Measurements from ENCODE around the gene ANGPTL2. TPM values are rescaled to one million over a fixed set of nuclear protein-coding genes. Genes with fewer than 3 reads are reported as not detected.

ANGPTL2 gene
- total and polyA plus RNA-seq, 7 donors, result 8.9 to 208 (median 15.0) TPM

DNA sequence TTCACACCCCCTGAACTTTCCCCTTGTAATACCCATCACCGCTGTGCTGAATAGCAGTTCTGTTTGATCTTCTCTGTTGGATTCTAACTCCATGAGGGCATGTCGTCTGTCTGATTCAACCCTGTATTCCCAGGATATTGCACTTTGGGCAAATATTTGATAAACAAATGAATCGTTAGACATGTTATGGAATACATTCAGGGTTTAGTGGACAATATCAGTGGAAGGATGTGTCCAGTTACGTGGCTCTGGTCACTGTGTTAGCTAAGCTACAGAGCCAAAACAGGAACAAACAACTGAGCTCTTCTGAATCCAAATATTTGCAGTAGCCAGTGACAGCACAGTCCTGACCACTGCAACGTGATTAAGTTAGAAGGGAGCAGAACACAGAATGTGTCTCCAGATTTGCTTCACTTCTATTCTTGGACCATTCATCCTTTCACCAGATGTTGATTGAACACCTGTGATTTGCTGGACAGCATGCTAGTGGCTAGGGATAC, 13.2 kb downstream of the ANGPTL2 start:
- Histone ChIP-seq H3K4me3 (no peak overlapping the region), H3K36me3 (ENCODE audit: insufficient read depth in 1 of 2, low read depth in 1 of 2) (peaks cover 0 to 51% of the 10 kb centered on the region in 2 donors), H3K4me1 (peaks cover 40% of the 10 kb centered on the region), H3K9me3 (no peaks in the 10 kb centered on the region), H3K27me3 (ENCODE audit: insufficient read depth in 3 of 3, low read length in 2 of 3) (no peaks in the 10 kb centered on the region), H3K27ac (peak overlapping the region; percentile 41)
- TF ChIP-seq, protein P1, sequence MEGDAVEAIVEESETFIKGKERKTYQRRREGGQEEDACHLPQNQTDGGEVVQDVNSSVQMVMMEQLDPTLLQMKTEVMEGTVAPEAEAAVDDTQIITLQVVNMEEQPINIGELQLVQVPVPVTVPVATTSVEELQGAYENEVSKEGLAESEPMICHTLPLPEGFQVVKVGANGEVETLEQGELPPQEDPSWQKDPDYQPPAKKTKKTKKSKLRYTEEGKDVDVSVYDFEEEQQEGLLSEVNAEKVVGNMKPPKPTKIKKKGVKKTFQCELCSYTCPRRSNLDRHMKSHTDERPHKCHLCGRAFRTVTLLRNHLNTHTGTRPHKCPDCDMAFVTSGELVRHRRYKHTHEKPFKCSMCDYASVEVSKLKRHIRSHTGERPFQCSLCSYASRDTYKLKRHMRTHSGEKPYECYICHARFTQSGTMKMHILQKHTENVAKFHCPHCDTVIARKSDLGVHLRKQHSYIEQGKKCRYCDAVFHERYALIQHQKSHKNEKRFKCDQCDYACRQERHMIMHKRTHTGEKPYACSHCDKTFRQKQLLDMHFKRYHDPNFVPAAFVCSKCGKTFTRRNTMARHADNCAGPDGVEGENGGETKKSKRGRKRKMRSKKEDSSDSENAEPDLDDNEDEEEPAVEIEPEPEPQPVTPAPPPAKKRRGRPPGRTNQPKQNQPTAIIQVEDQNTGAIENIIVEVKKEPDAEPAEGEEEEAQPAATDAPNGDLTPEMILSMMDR (IDR thresholded peaks at IDR 0.05), result no peak
- 60 to 71% (median 63%) methylated on average over 5 of the region's 5 CpGs for WGBS, 3 donors
- intact Hi-C loops (cut with DNase I), result loop anchor here in 1 of 2 donors (5.0 kb wide), 1 partner anchor 122 kb away; no protein-coding TSS in a partner anchor
- ATAC-seq, result peak in 2 of 4 donors; percentile 5 to 10
- DNase-seq, result no peak

DNA sequence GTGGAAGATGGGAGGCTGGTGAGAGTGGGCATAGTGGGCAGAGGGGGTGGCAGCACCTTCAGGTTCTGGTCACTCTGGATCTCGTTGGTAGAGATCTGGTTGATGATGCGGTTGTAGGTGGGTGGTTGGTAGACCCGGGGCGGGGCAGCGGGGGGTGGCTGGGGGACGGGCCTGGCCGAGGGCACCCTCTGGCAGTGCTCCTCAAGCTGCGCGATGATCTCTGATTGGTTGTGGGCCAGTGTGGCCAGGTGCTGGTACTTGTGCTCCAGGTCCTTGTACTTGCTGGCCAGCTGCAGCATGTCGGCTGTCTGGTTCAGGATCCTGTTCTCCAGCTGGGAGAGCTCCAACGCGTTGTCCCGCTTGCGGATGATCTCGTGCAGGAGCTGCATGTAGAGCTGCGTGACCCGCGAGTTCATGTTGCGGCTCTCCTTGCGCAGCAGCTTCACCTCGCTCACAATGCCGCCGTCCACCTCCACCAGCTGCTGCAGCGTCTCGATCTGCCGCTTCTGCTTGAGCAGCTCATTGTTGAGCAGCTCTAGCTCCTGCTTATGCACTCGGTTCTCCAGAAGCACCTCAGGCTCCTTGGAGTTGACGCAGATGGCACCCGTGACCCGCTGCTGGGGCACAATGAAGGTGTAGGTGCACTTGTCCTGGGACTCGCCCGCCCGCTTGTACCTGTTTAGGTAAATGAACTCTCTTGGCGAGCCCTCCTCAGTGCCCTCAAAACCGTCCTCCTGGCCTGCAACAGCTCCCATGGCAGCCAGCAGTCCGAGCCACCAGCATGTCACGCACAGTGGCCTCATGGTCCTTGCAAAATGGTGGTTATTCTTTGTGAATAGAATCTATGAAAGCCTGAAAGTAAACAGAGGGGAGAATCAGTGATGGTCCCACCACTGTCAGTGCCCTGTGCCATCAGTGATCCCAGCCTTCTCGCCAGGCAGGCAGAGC, 14.2 kb downstream of the ANGPTL2 start:
- Histone ChIP-seq H3K36me3 (ENCODE audit: insufficient read depth in 1 of 2, low read depth in 1 of 2) (peaks cover 0 to 62% of the 10 kb centered on the region in 2 donors), H3K27ac (peak overlapping the region; percentile 23), H3K4me1 (peaks cover 33% of the 10 kb centered on the region), H3K27me3 (ENCODE audit: insufficient read depth in 3 of 3, low read length in 2 of 3) (no peaks in the 10 kb centered on the region), H3K9me3 (no peaks in the 10 kb centered on the region), H3K4me3 (no peak overlapping the region)
- WGBS, 3 donors, result 59 to 73% (median 60%) methylated on average over 38 of the region's 38 CpGs
- ATAC-seq (peak; percentile 32 to 55 (median 50)), DNase-seq (no peak)
- intact Hi-C loops (cut with DNase I), result loop anchor here in 1 of 2 donors (5.0 kb wide), 1 partner anchor 121 kb away; no protein-coding TSS in a partner anchor
- TF ChIP-seq, protein P1 (IDR thresholded peaks at IDR 0.05), result no peak

DNA sequence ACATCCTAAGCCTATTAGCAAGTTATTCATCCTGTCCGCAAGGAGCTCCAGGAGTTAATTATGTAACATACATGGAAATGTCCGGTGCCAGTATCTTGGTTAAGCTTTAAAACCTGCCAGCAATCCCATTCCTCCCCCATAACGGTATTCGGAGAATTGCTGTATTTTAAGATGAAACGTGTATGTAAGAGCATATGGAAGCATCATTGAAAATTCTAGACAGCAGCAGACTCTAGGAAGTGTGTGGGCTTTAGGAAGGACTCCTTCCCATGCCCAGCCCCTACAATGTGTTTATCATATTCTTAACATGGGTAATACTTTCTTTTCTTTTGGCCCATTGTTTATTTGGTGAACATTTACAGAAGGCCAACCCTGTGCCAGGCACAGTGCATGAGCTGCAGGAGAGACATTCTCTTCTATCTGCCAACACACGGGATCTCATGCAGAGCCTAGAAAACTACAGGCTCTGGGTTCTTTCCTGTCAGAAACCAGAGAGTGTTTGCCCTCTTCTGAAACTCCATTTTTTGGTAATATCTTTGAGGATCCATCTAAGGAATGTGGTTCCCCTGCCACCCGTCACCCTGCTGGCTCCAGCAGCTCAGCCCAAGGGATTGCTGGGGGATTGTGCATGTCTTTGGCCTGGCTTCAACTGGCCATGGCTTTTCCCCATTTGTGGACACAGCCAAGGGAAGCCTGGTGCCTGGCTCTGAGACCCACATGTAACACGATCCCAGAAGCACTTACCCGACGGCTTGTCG, 15.1 kb downstream of the ANGPTL2 start:
- intact Hi-C loops (cut with DNase I), result loop anchor here in 1 of 2 donors (5.0 kb wide), 1 partner anchor 120 kb away; no protein-coding TSS in a partner anchor
- TF ChIP-seq, protein P1 (IDR thresholded peaks at IDR 0.05), result no peak
- H3K4me1 ChIP-seq, result peaks cover 25% of the 10 kb centered on the region
- no peak overlapping the region for H3K4me3 ChIP-seq
- ATAC-seq (peak; percentile 5 to 16 (median 12)), DNase-seq (no peak)
- no peak overlapping the region for H3K27ac ChIP-seq
- H3K27me3 ChIP-seq (ENCODE audit: insufficient read depth in 3 of 3, low read length in 2 of 3), result no peaks in the 10 kb centered on the region
- WGBS, 3 donors, result 48 to 60% (median 49%) methylated on average over 11 of the region's 11 CpGs
- no peaks in the 10 kb centered on the region for H3K9me3 ChIP-seq
- H3K36me3 ChIP-seq (ENCODE audit: insufficient read depth in 1 of 2, low read depth in 1 of 2), result peaks cover 0 to 66% of the 10 kb centered on the region in 2 donors

DNA sequence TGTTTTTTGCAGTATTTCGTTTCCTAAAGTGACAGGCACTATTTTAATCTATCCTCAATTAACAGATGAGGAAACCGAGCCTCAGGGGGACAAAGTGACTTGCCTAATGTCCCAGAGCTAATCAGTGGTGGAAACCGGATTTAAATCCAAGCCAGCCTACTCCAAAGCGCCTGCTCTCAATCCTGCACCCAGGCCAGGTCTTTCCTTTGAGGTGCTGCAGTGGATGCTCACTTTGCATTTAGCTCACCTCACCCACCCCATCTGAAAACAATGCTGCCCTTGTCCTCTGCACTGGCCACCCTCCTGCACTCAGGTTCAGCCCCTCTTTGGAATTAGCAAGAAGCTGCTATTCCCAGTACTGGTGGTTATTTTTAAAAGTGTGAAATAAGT, 16.0 kb downstream of the ANGPTL2 start:
- Histone ChIP-seq H3K9me3 (no peaks in the 10 kb centered on the region), H3K27me3 (ENCODE audit: insufficient read depth in 3 of 3, low read length in 2 of 3) (no peaks in the 10 kb centered on the region), H3K4me3 (no peak overlapping the region), H3K4me1 (peaks cover 18% of the 10 kb centered on the region), H3K36me3 (ENCODE audit: insufficient read depth in 1 of 2, low read depth in 1 of 2) (peaks cover 0 to 73% of the 10 kb centered on the region in 2 donors), H3K27ac (no peak overlapping the region)
- DNase-seq (no peak), ATAC-seq (no peak)
- 86 to 94% (median 92%) methylated on average over 4 of the region's 4 CpGs for WGBS, 3 donors
- TF ChIP-seq, protein P1 (IDR thresholded peaks at IDR 0.05), result no peak
- intact Hi-C loops (cut with DNase I), result loop anchor here in 1 of 2 donors (5.0 kb wide), 1 partner anchor 119 kb away; no protein-coding TSS in a partner anchor

Data from psoas muscle (tissue), 8 donors.